ENCODE measurements around the gene DNAAF6.

DNAAF6 gene

GRCh38 chrX:107293056-107293455 is 86.6 kb downstream of the DNAAF6 start:
- DNase-seq (ENCODE audit: low read depth in 1 of 2, low spot score in 1 of 2) = no peak

Data from stimulated activated CD4-positive, alpha-beta T cell treated with anti-CD3 and anti-CD28 coated beads, Interleukin-15, amount 100 ng/mL, for 1 hour (primary cell).